Loucy (cell line): ENCODE measurements around the gene MRPS18B.

Source experiments
- CTCF ChIP-seq: fragments of 200-600 bp; sonication (generic); conservative IDR thresholded peaks from 2 replicates; pipeline ENCODE4 v1.5.1; 2014; ENCODE audit warnings: mild to moderate bottlenecking, antibody characterized with exemption, low read length
- EZH2phosphoT487 ChIP-seq: fragments of 200-600 bp; IDR thresholded peaks from 2 replicates; pipeline ENCODE4 v1.6.1; 2018; ENCODE audit warnings: antibody characterized with exemption, mild to moderate bottlenecking, moderate library complexity, borderline replicate concordance

- no peak for TF ChIP-seq CTCF
- no peak for TF ChIP-seq EZH2phosphoT487
These were observed 37.4 kb downstream of the MRPS18B start for GRCh38 chr6:30654798-30655742.
